Adrenal gland (tissue), 12 donors: ENCODE measurements around the gene DUSP7. TPM values are rescaled to one million over a fixed set of nuclear protein-coding genes. Genes with fewer than 3 reads are reported as not detected.

Experiments
- DNase-seq, 7 donors: peaks; one replicate each; pipeline ENCODE4 v3.0.0-alpha.2; 2019 to 2020
- H3K27ac ChIP-seq, 5 donors: fragments of 200-600 bp; sonication (generic) in 4 of 5; 1 replicate in 3 of 5; 2 replicates in 2 of 5; pipeline versions ENCODE4 v1.5.1 to v1.8.0; 2016 to 2020; ENCODE audit warnings: mild to moderate bottlenecking in 1 of 5
- H3K27me3 ChIP-seq: fragments of 200-600 bp; 2 replicates; pipeline ENCODE4 v1.8.0; 2021
- H3K36me3 ChIP-seq, 2 donors: fragments of 200-600 bp; replicated peaks in 1 of 2; 1 replicate in 1 of 2; 2 replicates in 1 of 2; pipeline versions ENCODE4 v1.5.1 to v1.8.0; 2018 to 2022
- H3K4me1 ChIP-seq, 2 donors: fragments of 200-600 bp; replicated peaks in 1 of 2; 1 replicate in 1 of 2; 2 replicates in 1 of 2; pipeline versions ENCODE4 v1.5.1 to v1.8.0; 2018 to 2021
- H3K4me3 ChIP-seq, 4 donors: fragments of 200-600 bp; sonication (generic) in 3 of 4; one replicate each; pipeline ENCODE4 v1.5.1; 2016 to 2018
- H3K9me3 ChIP-seq, 3 donors: fragments of 200-600 bp; sonication (generic) in 1 of 3; replicated peaks in 1 of 3; 1 replicate in 2 of 3; 2 replicates in 1 of 3; pipeline versions ENCODE4 v1.5.1 to v1.8.0; 2016 to 2021
- CTCF ChIP-seq, 6 experiments: fragments of 450-650 bp in 4 of 6; fragments of 200-600 bp in 2 of 6; sonication (generic) in 1 of 6; IDR thresholded peaks; 1 replicate in 5 of 6; 2 replicates in 1 of 6; pipeline versions ENCODE4 v1.5.1 to v1.8.0; 2016 to 2021; ENCODE audit warnings: antibody characterized with exemption in 6 of 6, mild to moderate bottlenecking in 2 of 6, moderate library complexity in 1 of 6
- POLR2A ChIP-seq, 2 donors: fragments of 450-650 bp; IDR thresholded peaks; one replicate each; pipeline ENCODE4 v1.6.1; 2017; ENCODE audit warnings: antibody characterized with exemption in 2 of 2, mild to moderate bottlenecking in 2 of 2, moderate library complexity in 1 of 2
- WGBS, 4 donors: extraction: QIAGEN DNeasy Blood & Tissue Kit in 2 of 4; methylation state at CpG; one replicate each; pipeline versions ENCODE4 v1.1.5 to v1.1.7; 2013 to 2017; 5-methylcytosine and 5-hydroxymethylcytosine counted together
- intact Hi-C, 2 donors: fragments of 100-400 bp; cut with DNase I; formaldehyde crosslinking; loops; one replicate each; pipeline versions ENCODE4 v1.14.1 to v1.15.0; 2022 to 2023
- polyA plus RNA-seq, 3 donors: library from polyadenylated mRNA; stranded (reverse); fragments of 200-250 nt in 2 of 3; fragments of 350-450 nt in 1 of 3; fragmentation: Illumina TruSeq in 1 of 3; extraction: RNeasy Lipid Tissue Mini Kit (QIAGEN cat#74804) in 1 of 3; gene quantifications; one replicate each; pipeline ENCODE4 v1.2.3, GENCODE V29; 2013 to 2014
- total RNA-seq, 9 donors: library from RNA; depleted of rRNA in 4 of 9; stranded (reverse); fragments of >200 nt in 4 of 9; fragments of 120-200 nt in 1 of 9; fragmentation: NEBNext Ultra II Directional in 1 of 9; extraction: Animal tissue kit (Norgen Biotek cat#: 25700) in 1 of 9; gene quantifications; one replicate each; pipeline versions ENCODE4 v1.1.0 to v1.2.4, GENCODE V29; 2013 to 2023
- donor health status: healthy with polysubstance abuse.
- donor health status: Bipolar disorder and iron deficiency.
- donor health status: DM: yes; HTN: yes; CAD: no.
- donor health status: DM: no; HTN: no; CAD: no.
- donor health status: DM: no; HTN: no; CAD: no.
- donor health status: DM: yes; HTN: yes; CAD: no.

The DUSP7 gene
- total and polyA plus RNA-seq, 12 donors, result 5.5 to 35.0 (median 14.4) TPM

GRCh38 chr3:52087731-52088130 lies 31.4 kb upstream of the DUSP7 start:
- no peaks in the 10 kb centered on the region for H3K36me3 ChIP-seq
- DNase-seq, result no peak
- no peak overlapping the region for H3K27ac ChIP-seq
- H3K9me3 ChIP-seq, result no peaks in the 10 kb centered on the region
- TF ChIP-seq CTCF (IDR thresholded peaks at IDR 0.05), result no peak
- TF ChIP-seq POLR2A (IDR thresholded peaks at IDR 0.05), result no peak
- no peak overlapping the region for H3K4me3 ChIP-seq
- intact Hi-C loops, result no loop called here
- peaks cover 0 to 22% of the 10 kb centered on the region in 2 donors for H3K4me1 ChIP-seq
- no peaks in the 10 kb centered on the region for H3K27me3 ChIP-seq
- 90 to 100% (median 96%) methylated on average over 2 to 3 of the region's 3 CpGs for WGBS, 4 donors

GRCh38 chr3:52086976-52087663 lies 30.7 kb upstream of the DUSP7 start:
- Histone ChIP-seq H3K27ac (no peak overlapping the region), H3K27me3 (no peaks in the 10 kb centered on the region), H3K4me1 (peaks cover 0 to 22% of the 10 kb centered on the region in 2 donors), H3K4me3 (no peak overlapping the region), H3K36me3 (no peaks in the 10 kb centered on the region), H3K9me3 (no peaks in the 10 kb centered on the region)
- DNase-seq, result no peak
- intact Hi-C loops, result no loop called here
- 84 to 95% (median 87%) methylated on average over 6 to 8 of the region's 8 CpGs for WGBS, 4 donors
- no peak for TF ChIP-seq CTCF (IDR thresholded peaks at IDR 0.05)
- no peak for TF ChIP-seq POLR2A (IDR thresholded peaks at IDR 0.05)

- DNase-seq, result no peak
- WGBS, 4 donors, result 91 to 97% (median 93%) methylated on average over 5 to 6 of the region's 6 CpGs
- peaks cover 0 to 22% of the 10 kb centered on the region in 2 donors for H3K4me1 ChIP-seq
- H3K27me3 ChIP-seq, result no peaks in the 10 kb centered on the region
- intact Hi-C loops, result no loop called here
- no peaks in the 10 kb centered on the region for H3K36me3 ChIP-seq
- no peak overlapping the region for H3K27ac ChIP-seq
- H3K9me3 ChIP-seq, result no peaks in the 10 kb centered on the region
- TF ChIP-seq POLR2A (IDR thresholded peaks at IDR 0.05), result no peak
- no peak for TF ChIP-seq CTCF (IDR thresholded peaks at IDR 0.05)
- H3K4me3 ChIP-seq, result no peak overlapping the region
These were observed 30.1 kb upstream of the DUSP7 start for GRCh38 chr3:52086461-52086860.

- no peaks in the 10 kb centered on the region for H3K36me3 ChIP-seq
- no peaks in the 10 kb centered on the region for H3K27me3 ChIP-seq
- no peak for DNase-seq
- peaks cover 0 to 22% of the 10 kb centered on the region in 2 donors for H3K4me1 ChIP-seq
- intact Hi-C loops, result no loop called here
- no peak overlapping the region for H3K27ac ChIP-seq
- H3K4me3 ChIP-seq, result no peak overlapping the region
- no peaks in the 10 kb centered on the region for H3K9me3 ChIP-seq
- TF ChIP-seq CTCF (IDR thresholded peaks at IDR 0.05) (no peak), POLR2A (IDR thresholded peaks at IDR 0.05) (no peak)
- 86 to 100% (median 93%) methylated on average over 1 to 10 of the region's 10 CpGs for WGBS, 4 donors
These were observed 29.4 kb upstream of the DUSP7 start for GRCh38 chr3:52085681-52086282.
